Neural progenitor cell (in vitro differentiated cells): ENCODE results near the gene SPAG16. TPM values are rescaled to one million over a fixed set of nuclear protein-coding genes. Genes with fewer than 3 reads are reported as not detected.

Experiments used
- DNase-seq: peaks from one replicate; pipeline ENCODE4 v3.0.0-alpha.2; 2016; ENCODE audit warnings: low spot score
- H2AFZ ChIP-seq: fragments of 200-600 bp; sonication (generic); replicated peaks from 2 replicates; pipeline ENCODE4 v1.6.1; 2016; ENCODE audit warnings: antibody characterized with exemption
- H3F3A ChIP-seq: fragments of 200-600 bp; sonication (generic); 2 replicates; pipeline ENCODE4 v1.6.1; 2016; ENCODE audit warnings: antibody characterized with exemption, low read depth
- H3K27ac ChIP-seq: fragments of 200-600 bp; sonication (generic); 2 replicates; pipeline ENCODE4 v1.5.1; 2016; ENCODE audit warnings: mild to moderate bottlenecking
- H3K27me3 ChIP-seq: fragments of 200-600 bp; sonication (generic); 2 replicates; pipeline ENCODE4 v1.6.1; 2016; ENCODE audit warnings: mild to moderate bottlenecking, moderate library complexity
- H3K36me3 ChIP-seq: fragments of 200-600 bp; sonication (generic); 2 replicates; pipeline ENCODE4 v1.5.1; 2016
- H3K4me1 ChIP-seq: fragments of 200-600 bp; sonication (generic); 2 replicates; pipeline ENCODE4 v1.6.1; 2016; ENCODE audit warnings: mixed run types
- H3K4me2 ChIP-seq: fragments of 200-600 bp; sonication (generic); 2 replicates; pipeline ENCODE4 v1.6.1; 2016
- H3K4me3 ChIP-seq: fragments of 200-600 bp; sonication (generic); 2 replicates; pipeline ENCODE4 v1.5.1; 2016
- H3K79me2 ChIP-seq: fragments of 200-600 bp; sonication (generic); 2 replicates; pipeline ENCODE4 v1.6.1; 2016; ENCODE audit warnings: low read depth
- H3K9ac ChIP-seq: fragments of 200-600 bp; sonication (generic); 2 replicates; pipeline ENCODE4 v1.6.1; 2016
- H3K9me3 ChIP-seq: fragments of 200-600 bp; sonication (generic); 2 replicates; pipeline ENCODE4 v1.5.1; 2016; ENCODE audit warnings: low read depth
- H4K20me1 ChIP-seq: fragments of 200-600 bp; sonication (generic); 2 replicates; pipeline ENCODE4 v1.6.1; 2016; ENCODE audit warnings: low read depth
- H3K27ac Mint-ChIP-seq: 3 replicates; pipeline ENCODE4 v1.8.0; 2021; ENCODE audit warnings: mixed read lengths
- H3K27me3 Mint-ChIP-seq: 2 replicates; pipeline ENCODE4 v1.8.0; 2022; ENCODE audit warnings: low read depth, mild to moderate bottlenecking, inconsistent platforms, moderate library complexity, mixed read lengths; ENCODE audit not compliant: insufficient read depth
- H3K36me3 Mint-ChIP-seq: 3 replicates; pipeline ENCODE4 v1.8.0; 2021; ENCODE audit warnings: mixed read lengths
- H3K4me1 Mint-ChIP-seq: 3 replicates; pipeline ENCODE4 v1.8.0; 2021; ENCODE audit warnings: mixed read lengths
- H3K4me3 Mint-ChIP-seq: 3 replicates; pipeline ENCODE4 v1.8.0; 2021; ENCODE audit warnings: mild to moderate bottlenecking, moderate library complexity, mixed read lengths
- H3K9me3 Mint-ChIP-seq: 3 replicates; pipeline ENCODE4 v1.8.0; 2020; ENCODE audit warnings: mixed read lengths
- EZH2 ChIP-seq: fragments of 200-600 bp; sonication (generic); IDR thresholded peaks from 2 replicates; pipeline ENCODE4 v1.6.1; 2017; ENCODE audit warnings: antibody characterized with exemption, mild to moderate bottlenecking, moderate library complexity
- EZH2phosphoT487 ChIP-seq: fragments of 200-600 bp; sonication (generic); IDR thresholded peaks from 2 replicates; pipeline ENCODE4 v1.6.1; 2017; ENCODE audit warnings: antibody characterized with exemption
- total RNA-seq: library from RNA; depleted of rRNA; stranded (reverse); fragments of >200 nt; gene quantifications from 2 replicates; pipeline ENCODE4 v1.2.3, GENCODE V29; 2015; ENCODE audit warnings: low replicate concordance
- TF ChIP-seq, protein P1 (sequence below): fragments of 200-600 bp; sonication (generic); IDR thresholded peaks from 2 replicates; pipeline ENCODE4 v1.5.1; 2017; ENCODE audit warnings: antibody characterized with exemption, mild to moderate bottlenecking

The SPAG16 gene
- total RNA-seq, 1 donor from 2014 or later: 70.3 TPM

DNA sequence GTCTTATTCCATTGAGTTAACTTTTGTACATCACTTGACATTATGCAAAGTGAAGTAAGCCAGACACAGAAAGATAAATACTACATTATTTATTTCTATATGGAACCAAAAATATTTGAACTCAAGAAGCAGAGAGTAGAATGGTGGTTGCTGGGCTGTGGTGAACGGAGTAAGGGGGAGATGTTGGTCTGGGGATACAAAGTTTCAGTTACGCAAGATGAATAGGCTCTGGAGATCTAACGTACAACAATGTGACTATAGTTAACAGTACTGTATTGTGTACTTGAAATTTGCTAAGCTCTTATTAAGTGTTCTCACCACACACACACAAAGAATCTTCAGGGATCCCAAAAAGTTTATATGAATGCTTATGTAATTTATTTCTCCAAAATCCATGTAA lies 1001.7 kb downstream of the SPAG16 start:
- Mint-ChIP-seq H3K9me3 (peaks cover 8% of the 10 kb centered on the region), H3K27me3 (no peaks in the 10 kb centered on the region), H3K4me3 (no peak overlapping the region), H3K27ac (no peak overlapping the region), H3K36me3 (no peaks in the 10 kb centered on the region), H3K4me1 (no peaks in the 10 kb centered on the region)
- no peaks in the 10 kb centered on the region for H3K4me1 ChIP-seq
- H2AFZ ChIP-seq: no peak overlapping the region
- H3K9me3 ChIP-seq: no peaks in the 10 kb centered on the region
- H3K27ac ChIP-seq: no peak overlapping the region
- H3K4me3 ChIP-seq: no peak overlapping the region
- no peaks in the 10 kb centered on the region for H3K79me2 ChIP-seq
- H3K36me3 ChIP-seq: no peaks in the 10 kb centered on the region
- H4K20me1 ChIP-seq: no peaks in the 10 kb centered on the region
- no peak for DNase-seq
- H3K27me3 ChIP-seq: no peaks in the 10 kb centered on the region
- H3K9ac ChIP-seq: no peak overlapping the region
- TF ChIP-seq, protein P1, sequence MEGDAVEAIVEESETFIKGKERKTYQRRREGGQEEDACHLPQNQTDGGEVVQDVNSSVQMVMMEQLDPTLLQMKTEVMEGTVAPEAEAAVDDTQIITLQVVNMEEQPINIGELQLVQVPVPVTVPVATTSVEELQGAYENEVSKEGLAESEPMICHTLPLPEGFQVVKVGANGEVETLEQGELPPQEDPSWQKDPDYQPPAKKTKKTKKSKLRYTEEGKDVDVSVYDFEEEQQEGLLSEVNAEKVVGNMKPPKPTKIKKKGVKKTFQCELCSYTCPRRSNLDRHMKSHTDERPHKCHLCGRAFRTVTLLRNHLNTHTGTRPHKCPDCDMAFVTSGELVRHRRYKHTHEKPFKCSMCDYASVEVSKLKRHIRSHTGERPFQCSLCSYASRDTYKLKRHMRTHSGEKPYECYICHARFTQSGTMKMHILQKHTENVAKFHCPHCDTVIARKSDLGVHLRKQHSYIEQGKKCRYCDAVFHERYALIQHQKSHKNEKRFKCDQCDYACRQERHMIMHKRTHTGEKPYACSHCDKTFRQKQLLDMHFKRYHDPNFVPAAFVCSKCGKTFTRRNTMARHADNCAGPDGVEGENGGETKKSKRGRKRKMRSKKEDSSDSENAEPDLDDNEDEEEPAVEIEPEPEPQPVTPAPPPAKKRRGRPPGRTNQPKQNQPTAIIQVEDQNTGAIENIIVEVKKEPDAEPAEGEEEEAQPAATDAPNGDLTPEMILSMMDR: no peak
- TF ChIP-seq EZH2phosphoT487 (no peak), EZH2 (no peak)
- no peaks in the 10 kb centered on the region for H3F3A ChIP-seq
- no peak overlapping the region for H3K4me2 ChIP-seq

GRCh38 chr2:214293593-214293992 lies 1009.3 kb downstream of the SPAG16 start:
- Mint-ChIP-seq H3K4me1 (no peaks in the 10 kb centered on the region), H3K9me3 (peaks cover 28% of the 10 kb centered on the region), H3K4me3 (no peak overlapping the region), H3K27me3 (no peaks in the 10 kb centered on the region), H3K27ac (no peak overlapping the region), H3K36me3 (peaks cover 3% of the 10 kb centered on the region)
- Histone ChIP-seq H4K20me1 (no peaks in the 10 kb centered on the region), H3K36me3 (no peaks in the 10 kb centered on the region), H3K79me2 (no peaks in the 10 kb centered on the region), H3K4me2 (no peak overlapping the region), H2AFZ (no peak overlapping the region), H3K27me3 (no peaks in the 10 kb centered on the region), H3K9me3 (no peaks in the 10 kb centered on the region), H3K4me1 (no peaks in the 10 kb centered on the region), H3F3A (no peaks in the 10 kb centered on the region), H3K27ac (no peak overlapping the region), H3K9ac (no peak overlapping the region), H3K4me3 (no peak overlapping the region)
- TF ChIP-seq EZH2phosphoT487 (no peak), EZH2 (no peak)
- TF ChIP-seq, protein P1: no peak
- no peak for DNase-seq

- no peaks in the 10 kb centered on the region for H4K20me1 ChIP-seq
- Mint-ChIP-seq H3K27me3 (no peaks in the 10 kb centered on the region), H3K36me3 (peaks cover 3% of the 10 kb centered on the region), H3K9me3 (peaks cover 28% of the 10 kb centered on the region), H3K4me3 (no peak overlapping the region), H3K27ac (no peak overlapping the region), H3K4me1 (no peaks in the 10 kb centered on the region)
- no peaks in the 10 kb centered on the region for H3K27me3 ChIP-seq
- H3K4me3 ChIP-seq: no peak overlapping the region
- H3K4me2 ChIP-seq: no peak overlapping the region
- DNase-seq: no peak
- H3F3A ChIP-seq: no peaks in the 10 kb centered on the region
- H3K9me3 ChIP-seq: no peaks in the 10 kb centered on the region
- no peak overlapping the region for H2AFZ ChIP-seq
- TF ChIP-seq, protein P1: no peak
- no peak for TF ChIP-seq EZH2
- no peak for TF ChIP-seq EZH2phosphoT487
- H3K36me3 ChIP-seq: no peaks in the 10 kb centered on the region
- no peaks in the 10 kb centered on the region for H3K4me1 ChIP-seq
- no peaks in the 10 kb centered on the region for H3K79me2 ChIP-seq
- H3K27ac ChIP-seq: no peak overlapping the region
- H3K9ac ChIP-seq: no peak overlapping the region
Measured at GRCh38 chr2:214294426-214294825, 1010.2 kb downstream of the SPAG16 start.
